Measurements from ENCODE around the gene SOX15. TPM values are rescaled to one million over a fixed set of nuclear protein-coding genes. Genes with fewer than 3 reads are reported as not detected.
A peak's percentile ranks its signal among the peaks of the same experiment; 100 is the strongest.

SOX15 gene
- 0.24 and 0.64 TPM in 2 replicates for total RNA-seq

DNA sequence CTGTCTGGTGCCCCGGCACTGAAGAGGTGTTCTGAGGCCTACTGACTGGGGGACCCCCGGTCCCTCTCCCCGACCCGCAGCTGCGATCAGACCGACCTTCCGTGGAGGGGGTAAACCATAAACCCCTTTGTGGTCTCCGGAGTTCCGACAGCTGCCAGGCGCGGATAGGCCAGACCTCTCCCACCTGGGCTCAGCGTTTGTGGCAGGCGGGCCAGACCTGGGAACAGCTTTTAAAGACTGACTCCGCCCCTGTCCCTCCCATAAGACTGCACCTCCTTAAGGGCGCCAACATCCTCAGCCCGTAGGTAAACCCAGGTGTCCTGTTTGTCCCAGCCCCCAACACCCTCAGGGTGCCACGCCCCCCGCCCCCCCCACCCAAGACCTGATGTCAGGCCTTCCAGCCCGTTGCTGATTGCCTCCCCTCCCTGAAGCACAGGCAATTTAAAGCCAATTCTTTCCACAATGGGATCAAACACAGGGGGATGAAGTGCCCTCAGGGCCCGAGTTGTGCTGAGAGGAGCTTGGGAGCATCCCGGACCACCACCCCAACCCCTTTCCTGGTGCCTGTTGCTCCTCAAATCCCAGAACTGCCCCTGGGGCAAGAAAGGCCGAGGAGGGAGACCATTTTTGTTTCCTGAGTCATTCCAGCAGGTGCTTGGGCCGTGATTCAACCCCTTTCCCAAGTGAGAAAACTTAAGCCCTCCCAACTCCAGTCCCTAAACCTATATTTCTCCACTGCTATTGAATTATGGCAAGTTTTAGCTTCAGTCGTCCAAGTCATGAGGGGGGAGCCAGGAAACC lies at the start of gene SOX15:
Gene SOX15 (minus strand): TSS at position 204 of the 801 bp plus-strand sequence. CDS start 418 bp downstream, outside the sequence.
- ATAC-seq (ENCODE audit: low read depth) (no peak), DNase-seq (no peak)
- TF ChIP-seq, protein P1, sequence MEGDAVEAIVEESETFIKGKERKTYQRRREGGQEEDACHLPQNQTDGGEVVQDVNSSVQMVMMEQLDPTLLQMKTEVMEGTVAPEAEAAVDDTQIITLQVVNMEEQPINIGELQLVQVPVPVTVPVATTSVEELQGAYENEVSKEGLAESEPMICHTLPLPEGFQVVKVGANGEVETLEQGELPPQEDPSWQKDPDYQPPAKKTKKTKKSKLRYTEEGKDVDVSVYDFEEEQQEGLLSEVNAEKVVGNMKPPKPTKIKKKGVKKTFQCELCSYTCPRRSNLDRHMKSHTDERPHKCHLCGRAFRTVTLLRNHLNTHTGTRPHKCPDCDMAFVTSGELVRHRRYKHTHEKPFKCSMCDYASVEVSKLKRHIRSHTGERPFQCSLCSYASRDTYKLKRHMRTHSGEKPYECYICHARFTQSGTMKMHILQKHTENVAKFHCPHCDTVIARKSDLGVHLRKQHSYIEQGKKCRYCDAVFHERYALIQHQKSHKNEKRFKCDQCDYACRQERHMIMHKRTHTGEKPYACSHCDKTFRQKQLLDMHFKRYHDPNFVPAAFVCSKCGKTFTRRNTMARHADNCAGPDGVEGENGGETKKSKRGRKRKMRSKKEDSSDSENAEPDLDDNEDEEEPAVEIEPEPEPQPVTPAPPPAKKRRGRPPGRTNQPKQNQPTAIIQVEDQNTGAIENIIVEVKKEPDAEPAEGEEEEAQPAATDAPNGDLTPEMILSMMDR (IDR thresholded peaks at IDR 0.05) = no peak
- H3K4me1 Mint-ChIP-seq = peaks cover 5% of the 10 kb centered on the region
- H3K27ac Mint-ChIP-seq = no peak within 1 kb of the TSS
- ChIA-PET POLR2A (interaction anchor here (0.6 to 2.4 kb wide), 16 partner anchors 11 to 544 kb away, joined by 3 to 17 read pairs (median 4); partner anchors contain the start of genes CD68, FXR2, POLR2A and SAT2), CTCF (interaction anchor here (0.6 to 3.3 kb wide), 30 partner anchors 8 to 544 kb away, joined by 3 to 38 read pairs (median 4); partner anchors contain the start of genes CD68, FXR2, NEURL4 and SAT2)
- intact Hi-C loops (cut with micrococcal nuclease) = loop anchor here (1.0 to 10.0 kb wide), 4 partner anchors 29 to 545 kb away; partner anchors contain the start of genes SENP3 and SLC16A11
- H3K27me3 Mint-ChIP-seq = no peaks in the 10 kb centered on the region
- peaks cover 59% of the 10 kb centered on the region for H3K36me3 Mint-ChIP-seq (ENCODE audit: low read depth)
- H3K4me3 Mint-ChIP-seq = no peak within 1 kb of the TSS
- no peaks in the 10 kb centered on the region for H3K9me3 Mint-ChIP-seq

DNA sequence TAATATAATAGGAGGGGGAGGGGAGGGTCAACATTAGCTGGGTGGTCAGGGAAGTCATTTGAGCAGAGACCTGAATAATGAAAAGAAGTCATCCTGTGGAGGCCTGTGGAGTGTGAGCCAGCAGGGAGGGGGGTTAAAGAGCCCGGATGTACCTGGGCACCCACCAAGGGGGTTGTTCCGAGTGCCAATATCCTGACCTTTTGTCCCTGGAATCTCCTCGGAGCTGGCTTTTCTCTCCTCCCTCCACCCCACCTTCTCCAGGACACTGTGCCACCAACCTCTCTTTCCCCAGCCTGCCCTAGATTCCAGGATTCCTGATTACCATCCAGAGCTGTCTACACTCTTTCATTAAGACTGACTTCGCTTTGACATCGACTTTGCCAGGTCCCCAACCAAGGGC lies 46.3 kb upstream of the SOX15 start:
- CTCF ChIA-PET = no interaction called here
- Mint-ChIP-seq H3K4me1 (no peaks in the 10 kb centered on the region), H3K4me3 (no peak overlapping the region), H3K9me3 (no peaks in the 10 kb centered on the region), H3K27ac (no peak overlapping the region), H3K36me3 (ENCODE audit: low read depth) (no peaks in the 10 kb centered on the region), H3K27me3 (no peaks in the 10 kb centered on the region)
- no peak for ATAC-seq (ENCODE audit: low read depth)
- POLR2A ChIA-PET = no interaction called here
- intact Hi-C loops (cut with micrococcal nuclease) = no loop called here
- no peak for DNase-seq
- TF ChIP-seq, protein P1 (IDR thresholded peaks at IDR 0.05) = no peak

DNA sequence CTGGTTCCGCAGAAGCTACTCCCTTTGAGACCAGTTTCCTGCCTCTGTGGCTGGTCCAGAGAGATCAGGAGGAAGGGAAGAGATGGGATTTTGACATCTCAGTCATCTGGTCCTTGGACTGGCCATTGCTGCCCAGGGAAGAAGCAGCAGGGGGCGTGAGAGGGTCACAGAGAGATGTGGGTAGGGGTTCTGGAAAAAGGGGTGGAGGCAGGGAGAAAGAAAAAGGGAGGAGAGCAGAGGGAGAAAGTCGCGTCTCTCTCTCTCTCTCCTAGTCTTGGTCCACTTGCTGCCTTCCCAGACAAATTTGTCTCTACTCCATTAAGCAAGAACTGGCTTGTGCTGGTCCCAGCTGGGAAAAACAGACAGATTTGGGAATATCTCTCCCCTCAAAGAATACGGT lies 44.5 kb upstream of the SOX15 start:
- intact Hi-C loops (cut with micrococcal nuclease) = no loop called here

DNA sequence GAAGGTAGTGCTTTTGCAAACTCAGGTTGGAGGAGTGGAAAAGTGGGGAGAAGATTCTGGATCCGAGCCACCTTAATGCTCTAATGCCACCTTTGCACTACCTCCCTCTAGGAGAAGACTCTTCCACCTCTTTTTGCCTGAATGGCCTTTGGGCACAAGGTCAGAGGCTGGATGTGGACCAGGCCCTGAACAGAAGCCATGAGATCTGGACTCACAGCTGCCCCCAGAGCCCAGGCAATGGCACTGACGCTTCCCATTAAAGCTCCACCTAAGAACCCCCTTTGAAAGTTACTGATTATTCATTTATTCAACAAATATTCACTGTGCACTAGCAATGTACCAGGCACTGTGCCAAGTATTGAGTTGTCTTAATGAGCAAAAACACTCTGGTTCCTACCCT lies 43.2 kb upstream of the SOX15 start:
- H3K4me1 Mint-ChIP-seq = no peaks in the 10 kb centered on the region
- no peak overlapping the region for H3K4me3 Mint-ChIP-seq
- no peaks in the 10 kb centered on the region for H3K27me3 Mint-ChIP-seq
- TF ChIP-seq, protein P1 (IDR thresholded peaks at IDR 0.05) = no peak
- POLR2A ChIA-PET = interaction anchor here (1.0 to 1.7 kb wide), 2 partner anchors 13 to 54 kb away, joined by 3 to 21 read pairs; partner anchors contain the start of genes TP53 and WRAP53
- H3K27ac Mint-ChIP-seq = no peak overlapping the region
- no peaks in the 10 kb centered on the region for H3K36me3 Mint-ChIP-seq (ENCODE audit: low read depth)
- intact Hi-C loops (cut with micrococcal nuclease) = no loop called here
- H3K9me3 Mint-ChIP-seq = no peaks in the 10 kb centered on the region
- no peak for DNase-seq
- ATAC-seq (ENCODE audit: low read depth) = no peak
- CTCF ChIA-PET = interaction anchor here (1.0 to 4.9 kb wide), 4 partner anchors 18 to 111 kb away, joined by 3 to 40 read pairs (median 6); partner anchors contain the start of genes ATP1B2, TP53 and WRAP53

More for the DNA sequence above, 44.5 kb upstream of the SOX15 start:
- Mint-ChIP-seq H3K27me3 (no peaks in the 10 kb centered on the region), H3K27ac (no peak overlapping the region), H3K4me1 (no peaks in the 10 kb centered on the region), H3K9me3 (no peaks in the 10 kb centered on the region), H3K36me3 (ENCODE audit: low read depth) (no peaks in the 10 kb centered on the region), H3K4me3 (no peak overlapping the region)
- CTCF ChIA-PET = interaction anchor here (4.9 kb wide), 1 partner anchor 53 kb away, joined by 40 read pairs; the partner anchor contains the start of genes TP53 and WRAP53
- no peak for DNase-seq
- TF ChIP-seq, protein P1 (IDR thresholded peaks at IDR 0.05) = no peak
- ATAC-seq (ENCODE audit: low read depth) = no peak
- POLR2A ChIA-PET = interaction anchor here (0.8 kb wide), 1 partner anchor 54 kb away, joined by 3 read pairs; the partner anchor contains the start of gene WRAP53

DNA sequence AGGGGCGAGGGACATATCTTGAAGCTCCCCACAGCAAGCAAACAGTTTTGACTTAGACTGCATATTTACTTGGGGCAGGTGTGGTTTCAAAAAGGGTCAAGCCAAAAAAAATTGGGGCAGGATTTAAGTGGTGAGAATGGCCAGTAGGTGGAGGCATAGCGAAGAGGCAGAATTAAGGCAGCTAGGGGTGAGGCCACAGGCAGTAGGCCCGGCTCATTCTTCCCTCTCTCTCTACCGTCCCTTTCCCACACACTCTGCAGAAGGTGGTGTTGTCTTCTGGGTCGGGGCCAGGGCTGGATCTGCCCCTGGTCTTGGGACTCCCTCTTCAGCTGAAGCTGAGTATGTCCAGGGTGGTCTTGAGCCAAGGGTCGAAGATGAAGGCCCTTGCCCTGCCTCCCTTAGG lies 42.6 kb upstream of the SOX15 start:
- DNase-seq (no peak), ATAC-seq (ENCODE audit: low read depth) (peak; percentile 22)
- Mint-ChIP-seq H3K36me3 (ENCODE audit: low read depth) (no peaks in the 10 kb centered on the region), H3K9me3 (no peaks in the 10 kb centered on the region), H3K4me1 (peaks cover 3% of the 10 kb centered on the region), H3K4me3 (no peak overlapping the region), H3K27me3 (no peaks in the 10 kb centered on the region), H3K27ac (no peak overlapping the region)
- intact Hi-C loops (cut with micrococcal nuclease) = loop anchor here (1.0 kb wide), 1 partner anchor 56 kb away; the partner anchor contains the start of gene WRAP53
- TF ChIP-seq, protein P1 (IDR thresholded peaks at IDR 0.05) = no peak
- ChIA-PET POLR2A (interaction anchor here (0.6 to 1.7 kb wide), 3 partner anchors 12 to 54 kb away, joined by 3 to 21 read pairs (median 5); partner anchors contain the start of genes ATP1B2, TP53 and WRAP53), CTCF (interaction anchor here (0.9 to 4.9 kb wide), 5 partner anchors 18 to 112 kb away, joined by 3 to 40 read pairs (median 4); partner anchors contain the start of genes ATP1B2, TP53 and WRAP53)
